A549 (cell line): ENCODE data around the gene SERTAD2.

Experiments used
- CEBPB ChIP-seq, 2 experiments: fragments of >200 bp in 1 of 2; sonication (Bioruptor Twin) in 1 of 2; formaldehyde crosslinking in 1 of 2; IDR thresholded peaks; 2 replicates each; pipeline ENCODE4 v1.6.1; 2012 to 2016
- CHD2 ChIP-seq: fragments of 150-350 bp; IDR thresholded peaks from 2 replicates; pipeline ENCODE4 v1.6.1; 2014; ENCODE audit warnings: low read length; ENCODE audit not compliant: partially characterized antibody
- EHF ChIP-seq: fragments of 250-450 bp; sonication (Bioruptor Pico); IDR thresholded peaks from 2 replicates; pipeline ENCODE4 v1.5.0; 2020; ENCODE audit warnings: mild to moderate bottlenecking
- JUN ChIP-seq, 2 experiments: fragments of >200 bp; sonication (Bioruptor Twin); formaldehyde crosslinking; IDR thresholded peaks; 2 replicates in 1 of 2; 3 replicates in 1 of 2; pipeline ENCODE4 v1.6.1; 2016 to 2017
- KDM1A ChIP-seq: fragments of 200-600 bp; sonication (generic); IDR thresholded peaks from 2 replicates; pipeline ENCODE4 v1.6.1; 2016; ENCODE audit warnings: low read depth, mild to moderate bottlenecking
- POLR2A ChIP-seq: IDR thresholded peaks from 2 replicates; pipeline ENCODE4 v1.6.1; 2012; ENCODE audit warnings: mild to moderate bottlenecking, low read length
- RAD21 ChIP-seq, 2 experiments: fragments of >200 bp in 1 of 2; sonication (Bioruptor Twin) in 1 of 2; formaldehyde crosslinking in 1 of 2; IDR thresholded peaks in 1 of 2; conservative IDR thresholded peaks in 1 of 2; 2 replicates in 1 of 2; 3 replicates in 1 of 2; pipeline ENCODE4 v1.6.1; 2012 to 2018; ENCODE audit warnings: inconsistent platforms in 1 of 2
- RFX5 ChIP-seq: fragments of 450-650 bp; IDR thresholded peaks from 2 replicates; pipeline ENCODE4 v1.7.1; 2014; ENCODE audit warnings: antibody characterized with exemption, mild to moderate bottlenecking, moderate library complexity
- SMC3 ChIP-seq: fragments of >200 bp; sonication (Bioruptor Twin); formaldehyde crosslinking; IDR thresholded peaks from 3 replicates; pipeline ENCODE4 v1.6.1; 2018; ENCODE audit warnings: inconsistent platforms
- ZFP36 ChIP-seq: fragments of 450-650 bp; IDR thresholded peaks from 2 replicates; pipeline ENCODE4 v1.6.1; 2014; ENCODE audit warnings: borderline replicate concordance; ENCODE audit not compliant: partially characterized antibody
- ZNF302 ChIP-seq: fragments of 250-450 bp; sonication (Bioruptor Pico); IDR thresholded peaks from 2 replicates; pipeline ENCODE4 v1.9.0; 2021; ENCODE audit warnings: inconsistent platforms, mild to moderate bottlenecking, moderate library complexity
- TF ChIP-seq, protein P1 (sequence below): fragments of >200 bp; sonication (Bioruptor Twin); formaldehyde crosslinking; IDR thresholded peaks from 3 replicates; pipeline ENCODE4 v1.5.1; 2016
- TF ChIP-seq, protein P2 (sequence below): fragments of 200-600 bp; sonication (generic); IDR thresholded peaks from 2 replicates; pipeline ENCODE4 v1.6.1; 2016; ENCODE audit warnings: antibody characterized with exemption, mild to moderate bottlenecking, moderate library complexity

DNA sequence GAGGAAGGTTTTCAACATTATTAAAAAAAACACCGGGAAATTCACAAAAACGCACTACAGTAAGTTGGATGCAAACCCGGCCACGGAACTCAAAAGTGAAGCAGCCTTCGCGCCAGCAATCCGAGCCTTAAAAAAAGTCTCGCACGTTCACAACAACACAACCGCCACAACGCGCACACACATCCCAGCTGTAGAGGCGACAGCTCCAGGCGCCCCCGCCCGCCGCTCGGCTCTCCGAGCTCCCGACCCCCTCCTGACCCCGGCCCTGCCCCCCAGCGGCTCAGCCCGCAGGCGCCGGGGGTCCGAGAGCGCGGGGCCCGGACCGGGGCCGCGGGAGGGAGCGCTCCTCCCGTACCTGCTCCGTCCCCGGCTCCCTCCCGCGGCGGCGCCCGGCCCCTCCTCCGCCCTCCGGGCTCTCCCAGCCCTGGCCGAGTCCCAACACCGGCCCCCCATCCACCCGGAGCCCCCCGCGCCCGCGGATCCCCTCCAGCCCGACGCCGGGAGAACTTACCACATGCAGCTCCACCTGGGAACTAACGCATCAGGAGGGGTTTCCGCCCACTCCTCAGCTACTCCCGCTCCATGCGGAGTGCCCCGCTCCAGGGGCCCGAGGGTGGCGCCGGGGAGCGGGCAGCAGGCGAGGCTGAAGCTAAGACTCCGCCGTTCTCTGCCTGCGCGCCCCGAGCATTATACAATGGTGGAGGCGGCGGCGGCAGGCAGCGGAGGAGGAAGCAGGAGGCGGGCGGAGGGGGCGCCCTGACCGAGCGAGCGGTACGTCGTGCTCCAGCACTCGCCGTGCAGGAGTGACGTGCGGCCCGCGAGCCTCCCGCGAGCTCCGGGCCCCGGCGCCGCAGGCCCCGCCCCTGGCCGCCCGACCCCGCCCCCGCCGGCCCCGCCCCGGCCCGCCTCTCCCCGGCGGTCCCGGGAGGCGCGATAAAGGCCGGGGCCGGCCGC lies at the start of gene SERTAD2:
- TF ChIP-seq CHD2 (peak; percentile 30), ZNF302 (CRISPR knock-in tag) (no peak), RAD21 (conservative IDR thresholded peaks at IDR 0.05 in 1 of 2, IDR thresholded peaks at IDR 0.05 in 1 of 2) (peak in 1 of 2 experiments; percentile 31; a peak in 1 of 5 replicates), JUN (IDR thresholded peaks at IDR 0.05) (peak in 1 of 2 experiments; percentile 67; a peak in 4 of 5 replicates), ZFP36 (no peak), POLR2A (peak; percentile 89), EHF (CRISPR knock-in tag) (no peak), SMC3 (no peak; the same call in 1 of the 3 replicates), CEBPB (IDR thresholded peaks at IDR 0.05) (no peak), KDM1A (no peak), RFX5 (no peak)
- TF ChIP-seq, protein P1, sequence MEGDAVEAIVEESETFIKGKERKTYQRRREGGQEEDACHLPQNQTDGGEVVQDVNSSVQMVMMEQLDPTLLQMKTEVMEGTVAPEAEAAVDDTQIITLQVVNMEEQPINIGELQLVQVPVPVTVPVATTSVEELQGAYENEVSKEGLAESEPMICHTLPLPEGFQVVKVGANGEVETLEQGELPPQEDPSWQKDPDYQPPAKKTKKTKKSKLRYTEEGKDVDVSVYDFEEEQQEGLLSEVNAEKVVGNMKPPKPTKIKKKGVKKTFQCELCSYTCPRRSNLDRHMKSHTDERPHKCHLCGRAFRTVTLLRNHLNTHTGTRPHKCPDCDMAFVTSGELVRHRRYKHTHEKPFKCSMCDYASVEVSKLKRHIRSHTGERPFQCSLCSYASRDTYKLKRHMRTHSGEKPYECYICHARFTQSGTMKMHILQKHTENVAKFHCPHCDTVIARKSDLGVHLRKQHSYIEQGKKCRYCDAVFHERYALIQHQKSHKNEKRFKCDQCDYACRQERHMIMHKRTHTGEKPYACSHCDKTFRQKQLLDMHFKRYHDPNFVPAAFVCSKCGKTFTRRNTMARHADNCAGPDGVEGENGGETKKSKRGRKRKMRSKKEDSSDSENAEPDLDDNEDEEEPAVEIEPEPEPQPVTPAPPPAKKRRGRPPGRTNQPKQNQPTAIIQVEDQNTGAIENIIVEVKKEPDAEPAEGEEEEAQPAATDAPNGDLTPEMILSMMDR, result peak; percentile 18; the same call in 1 of the 3 replicates
- TF ChIP-seq, protein P2, sequence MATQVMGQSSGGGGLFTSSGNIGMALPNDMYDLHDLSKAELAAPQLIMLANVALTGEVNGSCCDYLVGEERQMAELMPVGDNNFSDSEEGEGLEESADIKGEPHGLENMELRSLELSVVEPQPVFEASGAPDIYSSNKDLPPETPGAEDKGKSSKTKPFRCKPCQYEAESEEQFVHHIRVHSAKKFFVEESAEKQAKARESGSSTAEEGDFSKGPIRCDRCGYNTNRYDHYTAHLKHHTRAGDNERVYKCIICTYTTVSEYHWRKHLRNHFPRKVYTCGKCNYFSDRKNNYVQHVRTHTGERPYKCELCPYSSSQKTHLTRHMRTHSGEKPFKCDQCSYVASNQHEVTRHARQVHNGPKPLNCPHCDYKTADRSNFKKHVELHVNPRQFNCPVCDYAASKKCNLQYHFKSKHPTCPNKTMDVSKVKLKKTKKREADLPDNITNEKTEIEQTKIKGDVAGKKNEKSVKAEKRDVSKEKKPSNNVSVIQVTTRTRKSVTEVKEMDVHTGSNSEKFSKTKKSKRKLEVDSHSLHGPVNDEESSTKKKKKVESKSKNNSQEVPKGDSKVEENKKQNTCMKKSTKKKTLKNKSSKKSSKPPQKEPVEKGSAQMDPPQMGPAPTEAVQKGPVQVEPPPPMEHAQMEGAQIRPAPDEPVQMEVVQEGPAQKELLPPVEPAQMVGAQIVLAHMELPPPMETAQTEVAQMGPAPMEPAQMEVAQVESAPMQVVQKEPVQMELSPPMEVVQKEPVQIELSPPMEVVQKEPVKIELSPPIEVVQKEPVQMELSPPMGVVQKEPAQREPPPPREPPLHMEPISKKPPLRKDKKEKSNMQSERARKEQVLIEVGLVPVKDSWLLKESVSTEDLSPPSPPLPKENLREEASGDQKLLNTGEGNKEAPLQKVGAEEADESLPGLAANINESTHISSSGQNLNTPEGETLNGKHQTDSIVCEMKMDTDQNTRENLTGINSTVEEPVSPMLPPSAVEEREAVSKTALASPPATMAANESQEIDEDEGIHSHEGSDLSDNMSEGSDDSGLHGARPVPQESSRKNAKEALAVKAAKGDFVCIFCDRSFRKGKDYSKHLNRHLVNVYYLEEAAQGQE, result peak; percentile 35; the same call in 1 of the 2 replicates
